Thyroid gland (tissue), 4 donors: ENCODE results near the gene C16orf74. TPM values are rescaled to one million over a fixed set of nuclear protein-coding genes. Genes with fewer than 3 reads are reported as not detected.
A peak's percentile ranks its signal among the peaks of the same experiment; 100 is the strongest.

Experiments used
- DNase-seq, 2 donors: peaks; one replicate each; pipeline ENCODE4 v3.0.0-alpha.2; 2019
- H3K27ac ChIP-seq, 3 donors: fragments of 200-600 bp; sonication (generic); 1 replicate in 2 of 3; 2 replicates in 1 of 3; pipeline ENCODE4 v1.5.1; 2016 to 2019; ENCODE audit warnings: mild to moderate bottlenecking in 1 of 3, moderate library complexity in 1 of 3
- H3K27me3 ChIP-seq: fragments of 200-600 bp; sonication (generic); one replicate; pipeline ENCODE4 v1.5.1; 2019
- H3K36me3 ChIP-seq, 2 donors: fragments of 200-600 bp; sonication (generic); one replicate each; pipeline ENCODE4 v1.5.1; 2016 to 2019
- H3K4me1 ChIP-seq, 2 donors: fragments of 200-600 bp; sonication (generic); one replicate each; pipeline ENCODE4 v1.5.1; 2017 to 2019
- H3K4me3 ChIP-seq, 3 donors: fragments of 200-600 bp; sonication (generic); replicated peaks in 1 of 3; 1 replicate in 2 of 3; 2 replicates in 1 of 3; pipeline ENCODE4 v1.5.1; 2016; ENCODE audit warnings: mild to moderate bottlenecking in 1 of 3
- H3K9me3 ChIP-seq: fragments of 200-600 bp; sonication (generic); one replicate; pipeline ENCODE4 v1.5.1; 2017
- POLR2A ChIP-seq, 2 donors: fragments of 450-650 bp; IDR thresholded peaks; one replicate each; pipeline ENCODE4 v1.6.1; 2017; ENCODE audit warnings: antibody characterized with exemption in 2 of 2, mild to moderate bottlenecking in 2 of 2, moderate library complexity in 1 of 2
- WGBS, 2 donors: methylation state at CpG; one replicate each; pipeline ENCODE4 v1.1.5; 2017; 5-methylcytosine and 5-hydroxymethylcytosine counted together
- intact Hi-C: fragments of 100-400 bp; cut with DNase I; formaldehyde crosslinking; loops from one replicate; pipeline ENCODE4 v1.15.1; 2023
- total RNA-seq, 4 donors: library from RNA; depleted of rRNA; stranded (reverse); fragments of >200 nt; gene quantifications; one replicate each; pipeline ENCODE4 v1.2.3, GENCODE V29; 2016
- TF ChIP-seq, protein P1 (sequence below), 6 experiments: fragments of 200-600 bp in 3 of 6; fragments of 450-650 bp in 3 of 6; sonication (generic) in 3 of 6; IDR thresholded peaks; one replicate each; pipeline ENCODE4 v1.5.1; 2016 to 2019; ENCODE audit warnings: antibody characterized with exemption in 6 of 6, mild to moderate bottlenecking in 2 of 6, inconsistent platforms in 1 of 6, moderate library complexity in 1 of 6

C16orf74 gene
- total RNA-seq, 4 donors from 2014 or later: 5.1 to 8.4 (median 6.3) TPM; not detected in 1

DNA sequence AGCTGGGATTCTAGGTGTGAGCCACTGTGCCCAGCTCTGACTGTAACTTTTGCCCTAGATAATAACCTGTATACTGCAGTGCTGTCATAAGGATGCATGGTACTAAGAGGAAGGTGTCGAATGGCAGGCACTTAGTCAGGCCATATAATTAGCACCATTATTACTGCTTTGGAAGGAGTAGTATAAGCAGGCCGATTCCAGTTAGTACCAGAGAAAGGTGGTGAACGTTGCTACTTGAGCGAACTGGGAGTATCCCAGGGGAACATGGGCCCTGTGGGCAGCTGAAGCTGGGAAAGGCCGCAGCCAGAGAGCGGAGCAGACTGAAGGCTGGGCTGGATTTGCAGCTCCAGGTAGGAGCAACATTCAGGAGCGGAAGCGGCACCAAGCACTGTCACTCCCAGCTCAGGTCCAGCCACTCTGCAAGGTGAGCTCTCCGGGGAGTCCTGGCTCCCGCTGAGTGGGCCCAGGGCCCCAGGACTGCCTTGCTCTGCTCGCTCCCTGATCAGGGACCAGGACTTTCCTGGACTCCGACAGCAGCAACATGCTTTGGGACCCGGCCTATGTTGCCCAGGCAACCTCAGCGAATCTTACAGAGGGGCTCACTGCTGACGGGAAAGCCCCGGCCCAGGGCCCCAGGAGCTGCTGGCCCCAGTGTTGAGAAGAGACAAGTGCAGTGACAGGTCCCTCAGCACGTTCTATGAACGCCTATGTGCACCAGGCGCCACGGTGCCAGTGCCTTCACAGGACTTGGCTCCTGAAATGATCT lies 28.6 kb downstream of the C16orf74 start:
- Histone ChIP-seq H3K27ac (no peak overlapping the region), H3K36me3 (no peaks in the 10 kb centered on the region), H3K4me1 (no peaks in the 10 kb centered on the region), H3K4me3 (no peak overlapping the region), H3K27me3 (no peaks in the 10 kb centered on the region), H3K9me3 (no peaks in the 10 kb centered on the region)
- TF ChIP-seq, protein P1, sequence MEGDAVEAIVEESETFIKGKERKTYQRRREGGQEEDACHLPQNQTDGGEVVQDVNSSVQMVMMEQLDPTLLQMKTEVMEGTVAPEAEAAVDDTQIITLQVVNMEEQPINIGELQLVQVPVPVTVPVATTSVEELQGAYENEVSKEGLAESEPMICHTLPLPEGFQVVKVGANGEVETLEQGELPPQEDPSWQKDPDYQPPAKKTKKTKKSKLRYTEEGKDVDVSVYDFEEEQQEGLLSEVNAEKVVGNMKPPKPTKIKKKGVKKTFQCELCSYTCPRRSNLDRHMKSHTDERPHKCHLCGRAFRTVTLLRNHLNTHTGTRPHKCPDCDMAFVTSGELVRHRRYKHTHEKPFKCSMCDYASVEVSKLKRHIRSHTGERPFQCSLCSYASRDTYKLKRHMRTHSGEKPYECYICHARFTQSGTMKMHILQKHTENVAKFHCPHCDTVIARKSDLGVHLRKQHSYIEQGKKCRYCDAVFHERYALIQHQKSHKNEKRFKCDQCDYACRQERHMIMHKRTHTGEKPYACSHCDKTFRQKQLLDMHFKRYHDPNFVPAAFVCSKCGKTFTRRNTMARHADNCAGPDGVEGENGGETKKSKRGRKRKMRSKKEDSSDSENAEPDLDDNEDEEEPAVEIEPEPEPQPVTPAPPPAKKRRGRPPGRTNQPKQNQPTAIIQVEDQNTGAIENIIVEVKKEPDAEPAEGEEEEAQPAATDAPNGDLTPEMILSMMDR (IDR thresholded peaks at IDR 0.05): no peak
- no peak for TF ChIP-seq POLR2A (IDR thresholded peaks at IDR 0.05)
- intact Hi-C loops: no loop called here
- WGBS, 2 donors: 86 to 88% methylated on average over 13 to 16 of the region's 20 CpGs
- DNase-seq: no peak

DNA sequence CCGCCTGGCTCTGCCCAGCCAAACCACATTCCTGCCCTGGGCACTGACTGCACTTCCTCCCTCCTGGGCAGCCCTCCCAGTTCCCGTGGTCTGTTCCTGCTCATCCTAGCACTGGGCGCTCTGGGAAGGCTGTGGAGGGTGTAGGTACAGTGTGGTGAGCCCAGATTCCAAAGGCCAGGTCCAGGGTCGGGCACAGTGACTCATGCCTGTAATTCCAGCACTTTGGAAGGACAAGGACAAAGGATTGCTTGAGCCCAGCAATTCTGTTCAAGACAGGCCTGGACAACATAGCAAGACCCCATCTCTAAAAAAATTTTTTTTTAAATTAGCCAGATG lies 30.6 kb downstream of the C16orf74 start:
- WGBS, 2 donors: 93% methylated on average over 3 to 4 of the region's 4 CpGs
- H3K27me3 ChIP-seq: no peaks in the 10 kb centered on the region
- H3K4me3 ChIP-seq: no peak overlapping the region
- TF ChIP-seq, protein P1 (IDR thresholded peaks at IDR 0.05): no peak
- TF ChIP-seq POLR2A (IDR thresholded peaks at IDR 0.05): no peak
- H3K27ac ChIP-seq: no peak overlapping the region
- H3K36me3 ChIP-seq: no peaks in the 10 kb centered on the region
- no peak for DNase-seq
- no peaks in the 10 kb centered on the region for H3K9me3 ChIP-seq
- intact Hi-C loops: no loop called here
- peaks cover 0 to 12% of the 10 kb centered on the region in 2 donors for H3K4me1 ChIP-seq

DNA sequence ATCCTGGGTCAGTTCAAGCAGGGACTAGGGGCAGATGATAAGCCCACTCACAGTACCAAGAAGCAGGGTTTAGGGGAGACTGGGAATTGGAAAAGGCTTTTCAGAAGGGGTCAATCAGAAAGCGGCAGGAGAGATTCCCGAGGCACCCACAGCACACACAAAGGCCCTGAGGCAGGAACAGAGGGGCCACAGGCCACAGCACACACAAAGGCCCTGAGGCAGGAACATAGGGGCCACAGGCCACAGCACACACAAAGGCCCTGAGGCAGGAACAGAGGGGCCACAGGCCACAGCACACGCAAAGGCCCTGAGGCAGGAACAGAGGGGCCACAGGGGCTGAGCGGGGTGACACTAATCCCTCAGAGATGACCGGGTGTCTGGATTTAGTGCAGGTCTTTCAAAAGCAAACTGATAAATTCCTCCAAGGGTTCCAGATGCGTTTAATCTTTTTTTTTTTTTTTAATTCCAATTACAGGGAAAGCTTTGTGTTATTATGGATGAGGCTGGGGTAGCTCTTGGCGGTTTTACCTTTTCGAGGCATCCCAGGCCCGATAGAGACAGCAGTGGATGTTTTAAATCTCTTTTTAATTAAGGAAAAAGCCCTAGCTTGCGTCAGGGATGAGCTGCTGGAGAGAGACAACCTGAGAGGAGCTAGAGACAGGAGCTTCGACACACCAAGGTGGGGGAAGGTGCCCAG lies 31.1 kb downstream of the C16orf74 start:
- no peak overlapping the region for H3K4me3 ChIP-seq
- H3K36me3 ChIP-seq: no peaks in the 10 kb centered on the region
- TF ChIP-seq, protein P1 (IDR thresholded peaks at IDR 0.05): no peak
- no peak for TF ChIP-seq POLR2A (IDR thresholded peaks at IDR 0.05)
- peaks cover 0 to 12% of the 10 kb centered on the region in 2 donors for H3K4me1 ChIP-seq
- H3K27me3 ChIP-seq: no peaks in the 10 kb centered on the region
- no peak for DNase-seq
- 89 to 95% methylated on average over 11 of the region's 11 CpGs for WGBS, 2 donors
- H3K9me3 ChIP-seq: no peaks in the 10 kb centered on the region
- no peak overlapping the region for H3K27ac ChIP-seq
- intact Hi-C loops: loop anchor here (2.0 to 10.0 kb wide), 4 partner anchors 62 to 605 kb away; partner anchors contain the start of gene CIBAR2

DNA sequence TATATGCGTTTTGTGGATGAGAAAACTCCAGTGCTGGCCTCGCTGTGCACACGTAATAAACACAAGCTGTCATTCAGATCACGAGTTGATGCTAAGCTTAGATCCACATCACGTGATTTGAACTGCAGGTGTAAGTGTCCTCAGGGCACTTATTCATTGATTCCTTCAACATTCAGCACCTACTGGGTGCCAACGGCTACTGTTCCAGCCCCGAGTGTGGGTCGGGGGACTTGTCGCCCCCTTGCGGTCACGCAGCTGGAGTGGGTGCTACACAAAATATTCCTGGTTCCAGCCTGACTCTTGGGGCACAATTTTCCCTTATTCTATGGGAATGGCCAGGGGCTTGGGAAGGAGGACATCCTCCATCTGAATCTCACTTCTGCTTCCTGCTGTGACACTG lies 32.2 kb downstream of the C16orf74 start:
- DNase-seq: no peak
- no peaks in the 10 kb centered on the region for H3K36me3 ChIP-seq
- peaks cover 0 to 12% of the 10 kb centered on the region in 2 donors for H3K4me1 ChIP-seq
- H3K27me3 ChIP-seq: no peaks in the 10 kb centered on the region
- no peaks in the 10 kb centered on the region for H3K9me3 ChIP-seq
- H3K27ac ChIP-seq: no peak overlapping the region
- no peak overlapping the region for H3K4me3 ChIP-seq
- no peak for TF ChIP-seq POLR2A (IDR thresholded peaks at IDR 0.05)
- TF ChIP-seq, protein P1 (IDR thresholded peaks at IDR 0.05): peak in 3 of 6 experiments; percentile 22 to 33 (median 30)
- 48 to 63% methylated on average over 10 to 11 of the region's 11 CpGs for WGBS, 2 donors
- intact Hi-C loops: loop anchor here (2.0 to 10.0 kb wide), 4 partner anchors 61 to 604 kb away; partner anchors contain the start of gene CIBAR2

DNA sequence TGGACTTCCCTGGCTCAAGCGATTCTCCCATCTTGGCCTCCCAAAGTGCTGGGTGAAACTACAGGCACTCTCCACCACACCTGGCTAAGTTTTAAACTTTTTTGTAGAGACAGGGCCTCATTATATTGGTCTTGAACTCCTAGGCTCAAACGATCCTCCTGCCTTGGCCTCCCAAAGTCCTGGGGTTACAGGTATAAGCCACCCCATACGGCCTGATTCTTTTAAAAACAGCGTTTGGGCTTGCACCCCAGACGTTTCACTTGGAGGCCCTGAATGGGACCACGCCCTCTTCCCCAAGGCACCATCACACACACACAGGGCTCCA lies 32.8 kb downstream of the C16orf74 start:
- 49 to 53% methylated on average over 6 of the region's 6 CpGs for WGBS, 2 donors
- Histone ChIP-seq H3K27me3 (no peaks in the 10 kb centered on the region), H3K36me3 (no peaks in the 10 kb centered on the region), H3K4me1 (peaks cover 0 to 12% of the 10 kb centered on the region in 2 donors), H3K27ac (no peak overlapping the region), H3K9me3 (no peaks in the 10 kb centered on the region), H3K4me3 (no peak overlapping the region)
- intact Hi-C loops: loop anchor here (2.0 to 10.0 kb wide), 4 partner anchors 61 to 603 kb away; partner anchors contain the start of gene CIBAR2
- DNase-seq: no peak
- TF ChIP-seq, protein P1 (IDR thresholded peaks at IDR 0.05): no peak
- no peak for TF ChIP-seq POLR2A (IDR thresholded peaks at IDR 0.05)
